NCI-H2227 treated with DMSO at 0.1 percent for 48 hours (cell line): ENCODE data around the gene RILPL1.
"Not testable (repeated sequence)": the region's sequence is repeated elsewhere in the genome, so short reads cannot be mapped to it uniquely, and the experiment has no call there.

Experiments used
- DNase-seq: peaks from one replicate; lab custom pipeline; 2025; lab: John Stamatoyannopoulos, UW

The RILPL1 gene, protein sequence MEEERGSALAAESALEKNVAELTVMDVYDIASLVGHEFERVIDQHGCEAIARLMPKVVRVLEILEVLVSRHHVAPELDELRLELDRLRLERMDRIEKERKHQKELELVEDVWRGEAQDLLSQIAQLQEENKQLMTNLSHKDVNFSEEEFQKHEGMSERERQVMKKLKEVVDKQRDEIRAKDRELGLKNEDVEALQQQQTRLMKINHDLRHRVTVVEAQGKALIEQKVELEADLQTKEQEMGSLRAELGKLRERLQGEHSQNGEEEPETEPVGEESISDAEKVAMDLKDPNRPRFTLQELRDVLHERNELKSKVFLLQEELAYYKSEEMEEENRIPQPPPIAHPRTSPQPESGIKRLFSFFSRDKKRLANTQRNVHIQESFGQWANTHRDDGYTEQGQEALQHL

DNA sequence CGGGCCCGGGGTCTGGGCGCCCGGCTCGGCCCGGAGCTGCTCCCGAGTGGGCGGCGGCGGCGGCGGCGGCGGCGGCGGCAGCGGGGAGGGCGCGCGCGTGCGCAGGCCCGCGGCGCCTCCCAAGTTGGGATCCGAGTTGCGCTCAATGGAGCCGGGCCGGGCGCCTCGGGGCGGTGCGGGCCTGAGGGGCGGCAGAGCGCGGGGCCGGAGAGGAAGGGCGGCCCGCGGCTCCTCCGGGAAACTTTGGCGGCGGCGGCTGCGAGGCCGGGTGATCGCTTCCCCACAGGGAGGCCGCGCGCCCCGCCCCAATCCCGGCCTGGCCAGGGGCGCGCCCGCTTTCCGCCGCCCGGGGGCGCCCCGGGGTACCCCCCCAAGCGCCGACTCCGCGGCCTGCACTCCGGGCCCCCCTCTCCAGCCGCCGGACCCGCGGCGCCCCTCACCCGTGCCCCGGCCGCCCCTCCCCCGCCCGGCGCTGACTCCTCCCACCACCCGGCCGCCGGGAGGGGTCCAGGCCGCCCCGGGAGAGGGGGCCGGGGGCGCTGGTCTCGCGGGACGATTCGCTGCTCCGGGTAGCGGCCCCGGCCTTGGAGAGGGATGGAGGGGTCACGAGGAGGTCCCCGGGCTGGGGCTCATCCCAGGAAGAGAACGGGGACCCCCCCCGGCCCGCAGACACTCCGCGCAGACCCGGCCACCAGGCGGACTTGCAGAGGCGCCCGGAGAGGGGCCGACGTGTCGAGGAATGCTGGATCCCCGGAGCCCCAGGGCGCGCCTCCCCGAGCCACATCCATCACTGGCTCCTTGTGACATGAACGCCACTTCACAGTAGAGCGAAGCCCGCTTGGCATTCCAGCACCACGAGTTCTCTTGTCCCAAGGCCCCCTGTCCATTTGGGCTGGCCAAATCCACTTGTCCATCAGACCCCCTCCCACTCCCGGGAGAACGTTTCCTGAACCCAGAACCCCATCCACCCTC lies at the start of gene RILPL1:
Gene RILPL1, minus strand, starts transcription at position 48 of the 972 bp plus-strand sequence. CDS start 237 bp downstream, outside the sequence.
- peak; percentile 26 for DNase-seq

DNA sequence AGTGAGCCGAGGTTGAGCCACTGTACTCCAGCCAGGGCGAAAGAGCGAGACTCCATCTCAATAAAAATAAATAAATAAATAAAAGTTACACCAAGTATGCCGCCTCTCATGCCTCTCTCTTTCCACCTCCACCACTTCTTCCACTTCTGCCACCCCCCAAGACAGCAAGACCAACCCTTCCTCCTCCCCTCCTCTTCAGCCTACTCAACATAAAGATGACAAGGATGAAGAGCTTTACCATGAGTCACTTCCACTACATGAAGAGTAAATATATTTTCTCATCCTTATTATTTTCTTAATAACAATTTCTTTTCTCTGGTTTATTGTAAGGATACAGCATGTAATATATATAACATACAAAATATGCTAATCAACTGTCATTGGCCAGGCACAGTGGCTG lies 47.3 kb upstream of the RILPL1 start:
- no peak for DNase-seq

DNA sequence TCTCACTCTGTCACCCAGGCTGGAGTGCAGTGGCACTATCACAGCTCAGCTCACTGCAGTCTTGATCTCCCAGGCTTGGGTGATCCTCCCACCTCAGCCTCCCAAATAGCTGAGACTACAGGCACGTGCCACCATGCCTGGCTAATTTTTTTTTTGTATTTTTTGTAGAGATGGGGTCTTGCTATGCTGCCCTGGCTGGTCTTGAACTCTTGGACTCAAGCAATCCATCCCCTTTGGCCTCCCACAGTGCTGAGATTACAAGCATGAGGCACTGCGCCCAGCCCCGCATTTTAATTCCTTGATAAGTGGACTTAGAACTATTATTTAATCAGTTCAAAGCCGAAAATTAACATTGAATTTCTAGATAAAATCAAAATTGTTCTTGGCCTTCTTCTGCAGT lies 45.3 kb upstream of the RILPL1 start:
- DNase-seq, result not testable (repeated sequence)

DNA sequence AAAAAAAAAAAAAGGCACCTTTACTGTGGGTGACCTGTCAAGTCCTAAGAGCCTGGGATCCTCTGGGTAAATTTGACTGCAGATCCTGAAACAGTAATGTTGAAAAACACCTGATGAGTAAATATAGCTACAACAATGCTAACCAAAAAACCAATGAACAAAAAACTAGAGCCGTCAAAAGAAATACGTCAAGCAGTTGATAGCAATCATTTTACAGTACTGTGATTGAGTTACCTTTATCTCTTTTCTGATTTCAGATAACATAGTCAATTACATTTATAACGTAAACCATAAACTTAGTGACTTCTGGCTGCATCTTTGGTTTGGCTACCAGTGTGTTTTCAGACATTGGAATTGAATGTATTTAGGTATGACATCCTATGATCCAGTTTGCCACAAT lies 44.7 kb upstream of the RILPL1 start:
- no peak for DNase-seq

DNA sequence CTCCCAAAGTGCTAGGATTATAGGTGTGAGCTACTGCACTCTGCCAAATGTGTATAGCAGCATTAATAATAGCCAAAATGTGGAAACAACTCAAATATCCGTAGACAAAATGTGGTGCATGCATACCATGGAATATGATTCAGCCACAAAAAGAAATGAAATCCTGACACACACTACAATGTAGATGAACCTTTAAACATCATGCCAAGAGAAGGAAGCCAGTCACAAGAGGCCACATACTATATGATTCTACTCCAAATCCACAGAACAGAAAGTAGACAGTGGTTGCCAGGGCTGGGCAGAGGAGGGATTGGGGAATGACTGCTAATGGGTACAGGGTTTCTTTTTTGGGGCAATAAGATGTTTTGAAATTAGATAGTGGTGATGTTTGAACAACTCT lies 43.1 kb upstream of the RILPL1 start:
- no peak for DNase-seq

DNA sequence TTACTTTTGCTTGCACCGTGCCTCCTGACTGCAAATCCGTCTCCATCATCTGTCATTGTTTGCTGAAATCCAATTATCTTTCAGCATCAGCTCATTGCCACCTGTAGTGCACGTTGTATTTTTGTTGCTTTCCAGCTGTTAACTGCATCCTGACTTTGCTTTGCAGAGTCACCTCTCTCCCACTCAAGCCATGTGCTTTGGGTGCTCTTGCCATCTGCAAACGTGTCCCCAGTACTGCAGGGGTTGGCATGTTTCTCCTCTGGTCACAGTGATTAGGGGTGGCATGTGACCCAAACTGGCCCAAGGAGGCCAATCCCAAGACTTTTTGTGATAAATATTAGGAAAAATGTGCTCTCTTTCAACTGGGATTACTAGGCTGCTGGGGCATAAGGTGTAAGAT lies 40.4 kb upstream of the RILPL1 start:
- no peak for DNase-seq

DNA sequence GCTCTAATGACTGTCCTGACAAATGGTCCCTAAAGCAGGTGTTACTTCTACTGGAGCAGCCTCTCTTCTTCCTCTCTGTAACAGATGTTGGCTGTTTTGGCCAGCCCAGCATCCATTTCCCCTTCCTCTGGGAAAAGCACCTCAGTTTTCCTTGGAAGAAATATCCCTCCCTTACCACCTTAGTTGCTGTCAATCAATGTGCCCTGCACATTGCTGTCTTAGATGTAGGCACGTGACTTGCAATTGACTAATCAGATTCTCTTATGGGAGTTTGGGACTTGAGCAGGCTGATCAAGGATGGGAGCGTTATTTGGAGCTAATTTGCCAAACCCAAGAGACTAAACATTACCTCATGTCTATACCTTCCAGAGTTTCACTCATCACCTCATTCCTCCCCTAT lies 38.9 kb upstream of the RILPL1 start:
- no peak for DNase-seq

DNA sequence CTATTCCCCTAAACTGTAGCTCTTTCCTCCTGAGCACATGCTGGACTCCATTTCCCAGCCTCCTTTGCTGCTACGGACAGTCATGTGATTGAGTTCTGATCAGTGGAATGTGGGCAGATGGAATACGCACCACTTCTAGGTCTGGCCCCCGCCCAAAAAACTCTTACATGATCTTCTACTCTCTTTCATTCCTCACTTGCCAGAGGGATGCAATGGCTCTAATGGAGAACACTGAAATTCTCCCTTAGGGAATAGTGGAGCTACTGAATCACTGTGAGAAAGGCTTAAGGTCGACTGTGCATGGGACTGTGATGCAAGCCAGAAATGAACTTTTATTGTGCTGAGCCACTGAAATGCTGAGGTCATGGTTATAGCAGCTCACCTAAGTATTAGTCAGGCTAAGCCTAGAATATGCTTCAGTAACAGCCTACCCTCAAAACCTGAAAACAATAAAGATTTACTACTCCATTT lies 37.9 kb upstream of the RILPL1 start:
- peak; percentile 39 for DNase-seq

DNA sequence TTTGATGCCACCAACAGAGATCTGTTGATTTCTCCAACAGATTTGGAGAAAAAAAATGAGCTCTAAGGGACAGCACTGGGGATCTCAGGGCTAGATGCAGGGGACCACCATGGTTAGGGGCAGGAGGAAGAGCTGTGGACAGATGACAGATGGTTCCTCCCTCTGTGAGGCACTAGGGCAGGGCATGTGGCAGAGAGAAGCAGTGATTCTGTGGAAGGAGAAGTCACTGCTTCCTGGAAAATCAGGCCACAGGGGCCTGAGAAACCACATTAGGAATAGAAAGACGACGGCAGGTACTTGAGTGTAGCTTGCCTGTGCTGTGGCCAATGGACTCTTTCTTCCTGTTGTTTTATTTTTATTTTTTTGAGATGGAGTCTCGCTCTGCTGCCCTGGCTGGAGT lies 25.9 kb upstream of the RILPL1 start:
- no peak for DNase-seq

DNA sequence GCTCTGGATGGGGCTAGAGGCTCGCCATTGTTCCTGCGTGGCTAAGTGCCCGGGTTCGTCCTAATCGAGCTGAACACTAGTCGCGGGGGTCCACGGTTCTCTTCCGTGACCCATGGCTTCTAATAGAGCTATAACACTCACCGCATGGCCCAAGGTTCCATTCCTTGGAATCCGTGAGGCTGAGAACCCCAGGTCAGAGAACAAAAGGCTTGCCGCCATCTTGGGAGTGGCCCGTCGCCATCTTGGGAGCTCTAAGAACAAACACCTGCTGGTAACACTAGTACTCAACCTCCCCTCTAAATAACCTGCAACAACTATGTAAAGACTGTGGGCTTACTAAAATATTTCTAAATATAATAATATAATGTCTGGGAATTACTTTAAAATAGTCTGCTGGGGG lies 25.0 kb upstream of the RILPL1 start:
- DNase-seq, result not testable (repeated sequence)

DNA sequence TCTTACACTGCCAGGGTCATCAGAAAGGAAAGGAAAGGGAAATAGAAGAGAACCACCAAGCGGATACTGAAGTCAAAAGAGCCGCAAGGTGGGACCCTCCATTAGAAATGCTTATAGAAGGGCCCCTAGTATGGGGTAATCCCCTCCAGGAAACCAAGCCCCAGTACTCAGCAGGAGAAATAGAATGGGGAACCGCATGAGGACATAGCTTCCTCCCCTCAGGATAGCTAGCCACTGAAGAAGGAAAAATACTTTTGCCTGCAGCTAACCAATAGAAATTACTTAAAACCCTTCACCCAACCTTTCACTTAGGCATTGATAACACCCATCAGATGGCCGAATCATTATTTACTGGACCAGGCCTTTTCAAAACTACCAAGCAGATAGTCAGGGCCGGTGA lies 21.3 kb upstream of the RILPL1 start:
- not testable (repeated sequence) for DNase-seq

DNA sequence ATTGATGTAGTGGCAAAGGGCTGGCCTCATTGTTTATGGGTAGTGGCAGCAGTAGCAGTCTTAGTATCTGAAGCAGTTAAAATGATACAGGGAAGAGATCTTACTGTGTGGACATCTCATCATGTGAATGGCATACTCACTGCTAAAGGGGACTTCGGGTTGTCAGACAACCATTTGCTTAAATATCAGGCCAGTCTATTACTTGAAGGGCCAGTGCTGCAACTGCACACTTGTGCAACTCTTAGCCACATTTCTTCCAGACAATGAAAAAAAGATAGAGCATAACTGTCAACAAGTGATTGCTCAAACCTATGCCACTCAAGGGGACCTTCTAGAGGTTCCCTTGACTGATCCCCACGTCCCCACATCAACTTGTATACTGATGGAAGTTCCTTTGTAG lies 20.6 kb upstream of the RILPL1 start:
- DNase-seq, result not testable (repeated sequence)

DNA sequence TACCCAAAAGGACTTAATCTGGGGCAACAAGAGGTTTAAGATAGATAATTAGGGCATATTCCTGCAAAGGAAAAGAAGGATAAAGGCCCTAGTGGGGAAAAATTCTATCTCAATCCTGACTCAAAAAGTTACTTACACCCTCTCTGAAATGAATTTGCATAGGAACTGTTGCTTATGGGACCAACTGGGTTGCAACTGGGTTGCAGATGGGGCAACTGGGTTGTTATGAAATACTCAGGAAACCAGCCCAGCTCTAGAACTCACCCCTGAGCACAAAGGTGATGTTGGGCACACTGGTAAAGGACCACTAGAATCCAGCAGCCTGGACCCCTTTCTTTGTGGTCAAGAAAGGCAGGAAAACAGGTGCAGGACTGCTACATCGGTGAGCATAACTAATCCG lies 17.2 kb upstream of the RILPL1 start:
- DNase-seq, result no peak

DNA sequence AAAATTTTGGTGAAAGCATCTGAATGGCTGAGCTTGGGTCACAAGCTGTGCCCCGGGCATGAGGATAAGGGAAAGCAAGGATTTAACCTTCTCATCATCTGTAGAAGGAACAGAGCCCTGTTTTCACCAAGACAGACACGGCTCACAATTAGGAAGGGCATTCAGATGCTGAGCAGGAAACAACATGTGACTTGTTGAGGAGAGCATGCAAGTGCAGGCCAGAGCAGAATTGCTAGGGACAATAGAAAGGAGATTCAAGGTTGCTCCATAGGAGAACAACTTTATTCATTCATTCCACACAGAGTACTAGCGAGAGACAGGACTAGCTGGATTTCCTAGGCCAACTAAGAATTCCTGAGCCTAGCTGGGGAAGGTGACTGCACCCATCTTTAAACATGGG lies 14.6 kb upstream of the RILPL1 start:
- DNase-seq, result no peak

DNA sequence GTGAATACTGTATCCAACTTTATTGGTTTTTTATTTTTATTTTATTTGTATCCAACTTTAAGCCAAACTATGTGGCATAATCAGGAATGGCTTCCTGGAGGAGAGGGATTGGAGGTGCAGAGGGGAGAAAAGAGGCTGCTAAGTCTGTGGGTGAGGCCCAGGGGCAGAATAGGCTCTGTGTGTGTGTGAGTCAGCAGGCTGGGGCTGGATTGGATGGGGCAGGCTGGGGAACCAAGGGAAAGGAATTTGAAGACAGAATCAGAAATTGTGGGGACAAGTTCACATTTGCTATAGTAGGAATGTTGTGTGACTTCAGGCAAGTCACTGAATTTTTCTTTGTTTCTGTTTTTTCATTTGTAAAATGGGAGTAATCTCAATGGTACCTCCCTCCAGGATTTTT lies 12.8 kb upstream of the RILPL1 start:
- DNase-seq, result no peak

DNA sequence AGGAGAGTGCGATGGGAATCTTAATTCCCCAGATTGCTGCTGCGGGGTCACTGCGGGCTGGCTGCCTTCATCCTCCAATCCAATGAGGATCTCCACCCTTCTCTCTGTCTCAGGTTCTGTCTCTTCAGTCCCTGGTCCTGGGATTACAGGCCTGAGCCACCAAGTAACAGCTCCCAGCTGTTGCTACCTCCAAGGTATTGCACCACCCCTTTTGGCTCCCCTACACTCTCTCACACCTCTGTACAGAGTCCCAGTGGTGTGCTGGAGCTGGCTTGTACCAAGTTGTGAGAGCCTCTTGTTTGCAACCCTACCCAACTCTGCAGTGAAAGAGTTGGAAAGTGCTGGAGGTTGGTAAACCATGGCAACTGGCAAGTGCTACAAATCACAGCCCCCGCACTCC lies 10.0 kb upstream of the RILPL1 start:
- DNase-seq, result no peak

DNA sequence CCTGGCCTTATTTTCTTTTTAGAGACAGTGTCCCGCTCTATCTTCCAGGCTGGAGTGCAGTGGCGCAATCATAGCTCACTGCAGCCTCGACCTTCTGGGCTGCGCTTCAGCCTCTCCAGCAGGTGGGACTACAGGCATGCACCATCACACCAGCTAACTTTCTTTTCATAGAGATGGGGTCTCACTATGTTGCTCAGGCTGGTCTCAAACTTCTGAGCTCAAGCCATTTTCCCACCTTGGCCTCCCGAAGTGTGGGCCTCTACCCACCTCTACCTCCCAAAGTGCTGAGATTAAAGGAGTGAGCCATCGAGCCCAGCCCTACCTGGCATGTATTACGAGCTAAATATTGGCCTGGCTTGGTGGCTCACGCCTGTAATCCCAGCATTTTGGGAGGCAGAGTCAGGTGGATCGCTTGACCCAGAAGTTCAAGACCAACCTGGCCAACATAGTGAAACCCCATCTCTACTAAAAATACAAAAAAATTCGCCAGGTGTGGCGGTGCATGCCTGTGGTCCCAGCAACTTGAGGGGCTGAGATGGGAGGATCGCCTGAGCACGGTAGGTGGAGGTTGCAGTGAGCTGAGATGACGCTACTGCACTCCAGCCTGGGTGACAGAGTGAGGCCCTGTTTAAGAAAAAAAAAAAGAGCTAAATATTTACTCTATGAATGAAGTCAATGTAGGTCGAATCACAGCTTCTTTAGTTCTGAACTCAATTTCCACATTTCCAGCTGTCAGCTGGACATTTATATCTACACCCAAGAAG lies 7.6 kb upstream of the RILPL1 start:
- DNase-seq, result no peak

DNA sequence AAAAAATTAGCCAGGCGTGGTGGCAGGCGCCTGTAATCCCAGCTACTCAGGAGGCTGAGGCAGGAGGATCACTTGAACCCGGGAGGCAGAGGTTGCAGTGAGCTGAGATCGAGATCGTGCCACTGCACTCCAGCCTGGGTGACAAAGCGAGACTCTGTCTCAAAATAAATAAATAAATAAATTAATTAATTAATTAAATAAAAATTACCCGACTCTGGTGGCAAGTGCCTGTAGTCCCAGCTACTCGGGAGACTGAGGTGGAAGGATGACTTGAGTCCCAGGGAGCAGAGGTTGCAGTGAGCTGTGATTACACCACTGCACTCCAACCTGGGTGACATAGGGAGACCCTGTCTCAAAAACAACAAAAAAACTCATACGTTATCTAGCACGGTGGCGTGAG lies 2.4 kb upstream of the RILPL1 start:
- not testable (repeated sequence) for DNase-seq

DNA sequence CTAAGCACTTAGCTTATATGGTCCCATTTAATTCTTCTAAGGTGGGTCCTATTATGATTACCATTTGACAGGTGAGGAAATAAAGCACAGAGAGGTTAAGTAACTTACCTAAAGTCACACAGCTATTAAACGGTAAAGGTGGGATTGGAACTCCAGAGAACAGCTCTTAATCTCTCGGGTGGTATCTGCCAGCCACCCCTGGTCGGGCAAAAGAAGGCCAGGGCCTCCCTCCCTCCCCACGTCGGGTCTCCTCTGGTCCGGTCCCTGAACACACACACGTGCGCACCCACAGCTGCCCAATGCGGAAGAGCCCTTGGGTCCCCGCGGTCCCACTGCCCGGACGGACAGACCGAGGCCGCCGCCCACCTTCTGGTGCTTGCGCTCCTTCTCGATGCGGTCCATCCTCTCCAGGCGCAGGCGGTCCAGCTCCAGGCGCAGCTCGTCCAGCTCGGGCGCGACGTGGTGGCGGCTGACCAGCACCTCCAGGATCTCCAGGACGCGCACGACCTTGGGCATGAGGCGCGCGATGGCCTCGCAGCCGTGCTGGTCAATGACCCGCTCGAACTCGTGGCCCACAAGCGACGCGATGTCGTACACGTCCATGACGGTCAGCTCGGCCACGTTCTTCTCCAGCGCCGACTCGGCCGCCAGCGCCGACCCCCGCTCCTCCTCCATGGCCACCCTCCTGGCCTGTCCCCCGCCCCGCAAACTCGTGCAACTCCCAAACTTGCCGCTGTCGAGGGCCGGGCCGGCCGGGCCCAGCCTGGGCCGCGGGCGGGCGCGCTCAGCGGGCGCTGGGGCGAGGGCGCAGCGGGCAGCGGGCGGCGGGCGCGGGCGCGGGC lies 490 bp downstream of the RILPL1 start:
- DNase-seq, result no peak

DNA sequence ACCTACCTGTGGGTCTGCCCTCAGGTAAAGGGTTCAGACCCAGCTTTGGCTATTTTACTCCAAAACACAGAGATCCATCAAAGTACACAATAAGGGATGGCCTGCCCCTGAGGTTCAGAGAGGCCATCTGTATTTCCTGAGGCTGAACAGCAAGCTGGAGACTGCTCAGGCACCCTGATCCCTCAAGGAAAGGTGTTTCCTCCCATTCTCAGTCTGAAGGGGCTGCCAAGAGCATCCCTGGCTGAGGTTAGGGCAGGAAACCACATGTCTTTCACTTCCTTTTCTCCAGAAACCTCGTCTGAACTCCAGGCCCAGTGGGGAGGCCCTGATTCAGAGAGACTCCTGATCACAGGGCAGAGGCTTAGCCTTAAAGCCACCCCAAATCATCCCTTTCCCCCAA lies 1.5 kb downstream of the RILPL1 start:
- DNase-seq, result no peak

DNA sequence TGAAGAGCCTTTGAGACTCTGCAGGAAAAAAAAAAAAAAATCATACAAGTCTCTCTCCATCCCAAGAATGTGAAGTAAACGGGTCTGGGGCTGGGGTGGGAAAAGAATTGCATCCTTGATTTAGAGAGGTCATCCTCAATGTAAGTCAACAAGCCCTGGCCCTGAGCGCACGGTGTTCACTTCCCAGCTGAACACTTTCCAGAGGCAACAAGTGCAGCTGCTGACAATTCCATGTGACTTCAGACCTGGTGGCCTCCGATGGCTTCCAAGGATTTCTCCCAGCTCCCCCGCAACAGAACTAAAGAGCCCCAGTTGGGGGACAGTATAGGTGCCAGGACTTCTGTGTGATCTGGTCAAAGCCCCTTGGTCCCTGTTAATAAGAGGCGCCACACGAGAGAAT lies 2.4 kb downstream of the RILPL1 start:
- DNase-seq, result no peak
